ENCODE results near the gene GRM4. TPM values are rescaled to one million over a fixed set of nuclear protein-coding genes. Genes with fewer than 3 reads are reported as not detected.

Gene GRM4
- total RNA-seq, 1 donor from 2014 or later = not detected

DNA sequence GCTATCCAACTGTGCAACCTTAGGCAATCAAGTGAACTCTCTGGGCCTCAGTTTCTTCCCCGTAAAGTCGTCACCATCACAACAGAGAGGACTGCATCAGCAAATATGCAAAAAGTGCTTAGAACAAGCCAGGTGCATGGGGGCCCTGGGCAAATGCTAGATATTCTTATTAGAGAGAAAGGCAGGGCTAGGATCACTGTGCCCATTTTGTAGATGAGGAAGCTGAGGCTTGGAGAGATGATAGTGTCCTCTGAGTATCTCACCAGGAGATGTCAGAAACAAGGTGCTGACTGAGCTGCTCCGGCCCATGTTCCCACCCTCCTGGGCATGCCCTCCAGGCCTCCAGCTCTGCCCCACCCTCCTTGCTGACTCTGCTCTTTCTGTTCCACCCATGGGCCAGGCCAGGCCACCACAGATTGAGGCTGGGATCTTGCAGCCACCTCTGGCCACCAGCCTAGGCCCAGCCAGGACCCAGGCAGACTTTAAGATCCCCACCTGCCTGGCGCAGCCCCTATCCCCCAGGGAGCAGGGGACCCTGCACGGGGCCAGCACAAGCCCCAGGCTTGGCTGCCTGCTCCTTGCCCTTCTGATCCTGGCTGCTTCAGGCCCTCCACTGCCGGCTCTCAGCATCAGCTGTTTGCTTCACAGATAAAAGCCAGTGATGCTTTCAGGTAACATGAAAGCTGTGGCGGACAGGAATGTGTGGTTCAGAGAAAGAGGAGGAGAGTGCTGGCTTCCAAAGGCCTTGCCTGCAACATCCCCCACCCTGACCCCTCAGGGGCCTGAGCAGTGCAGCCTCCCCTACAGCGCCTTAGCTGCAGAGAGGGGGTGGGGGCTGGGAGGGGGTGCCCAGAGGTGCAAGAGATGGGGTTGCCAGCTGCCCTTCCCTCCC is 47.6 kb downstream of the GRM4 start:
- intact Hi-C loops (cut with micrococcal nuclease) = no loop called here
- TF ChIP-seq, protein P1, sequence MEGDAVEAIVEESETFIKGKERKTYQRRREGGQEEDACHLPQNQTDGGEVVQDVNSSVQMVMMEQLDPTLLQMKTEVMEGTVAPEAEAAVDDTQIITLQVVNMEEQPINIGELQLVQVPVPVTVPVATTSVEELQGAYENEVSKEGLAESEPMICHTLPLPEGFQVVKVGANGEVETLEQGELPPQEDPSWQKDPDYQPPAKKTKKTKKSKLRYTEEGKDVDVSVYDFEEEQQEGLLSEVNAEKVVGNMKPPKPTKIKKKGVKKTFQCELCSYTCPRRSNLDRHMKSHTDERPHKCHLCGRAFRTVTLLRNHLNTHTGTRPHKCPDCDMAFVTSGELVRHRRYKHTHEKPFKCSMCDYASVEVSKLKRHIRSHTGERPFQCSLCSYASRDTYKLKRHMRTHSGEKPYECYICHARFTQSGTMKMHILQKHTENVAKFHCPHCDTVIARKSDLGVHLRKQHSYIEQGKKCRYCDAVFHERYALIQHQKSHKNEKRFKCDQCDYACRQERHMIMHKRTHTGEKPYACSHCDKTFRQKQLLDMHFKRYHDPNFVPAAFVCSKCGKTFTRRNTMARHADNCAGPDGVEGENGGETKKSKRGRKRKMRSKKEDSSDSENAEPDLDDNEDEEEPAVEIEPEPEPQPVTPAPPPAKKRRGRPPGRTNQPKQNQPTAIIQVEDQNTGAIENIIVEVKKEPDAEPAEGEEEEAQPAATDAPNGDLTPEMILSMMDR (IDR thresholded peaks at IDR 0.05; ENCODE audit: borderline replicate concordance) = no peak
- DNase-seq = no peak
- Histone ChIP-seq H3K27ac (replicated peaks) (no peak overlapping the region), H3K4me1 (no peaks in the 10 kb centered on the region), H3K36me3 (no peaks in the 10 kb centered on the region), H3K9me3 (replicated peaks) (peaks cover 5% of the 10 kb centered on the region), H3K4me3 (no peak overlapping the region), H3K27me3 (ENCODE audit: low read depth) (peaks cover 87% of the 10 kb centered on the region)

DNA sequence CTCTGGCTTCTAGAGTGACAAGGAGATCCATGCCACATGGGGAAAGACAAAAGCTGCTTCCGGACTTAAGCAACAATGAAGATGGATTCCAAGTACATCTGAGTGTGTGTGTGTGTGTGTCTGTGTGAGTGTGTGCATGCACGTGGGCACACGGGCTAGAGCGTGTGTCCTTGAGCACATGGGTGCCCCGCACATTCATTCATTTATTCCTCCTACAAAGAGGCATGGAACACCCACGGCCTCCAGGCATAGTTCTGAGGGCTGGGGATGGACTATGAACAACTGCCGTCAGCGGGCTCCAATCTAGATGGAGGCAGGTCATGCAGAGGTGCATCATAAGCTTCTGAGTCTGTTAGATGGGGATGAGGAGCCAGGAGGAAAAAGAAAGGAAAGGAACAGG is 49.1 kb downstream of the GRM4 start:
- intact Hi-C loops (cut with micrococcal nuclease) = no loop called here
- no peaks in the 10 kb centered on the region for H3K4me1 ChIP-seq

DNA sequence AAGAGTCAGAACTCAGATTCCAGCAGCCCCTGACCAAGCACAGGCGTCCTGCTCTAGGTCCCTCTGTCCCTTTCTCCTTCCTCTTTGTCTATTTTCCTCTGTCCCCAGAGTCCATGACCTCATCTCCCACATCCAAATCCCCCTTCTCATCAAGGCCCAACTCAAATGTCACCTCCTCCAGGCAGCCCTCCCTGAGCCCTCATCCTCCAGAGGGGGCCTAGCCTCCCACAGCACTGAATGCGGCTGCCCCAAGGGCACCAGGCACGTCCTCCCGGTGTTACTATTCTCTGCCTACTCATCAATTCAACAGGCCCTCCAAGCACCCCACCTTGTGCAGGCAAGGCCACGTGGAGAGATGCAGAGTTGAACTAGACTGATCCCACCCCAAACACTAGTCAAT is 49.7 kb downstream of the GRM4 start:
- DNase-seq = no peak
- intact Hi-C loops (cut with micrococcal nuclease) = no loop called here
- no peak overlapping the region for H3K27ac ChIP-seq (replicated peaks)
- peaks cover 99% of the 10 kb centered on the region for H3K27me3 ChIP-seq (ENCODE audit: low read depth)
- H3K4me3 ChIP-seq = no peak overlapping the region
- H3K9me3 ChIP-seq (replicated peaks) = peaks cover 5% of the 10 kb centered on the region
- no peaks in the 10 kb centered on the region for H3K4me1 ChIP-seq
- TF ChIP-seq, protein P1 (IDR thresholded peaks at IDR 0.05; ENCODE audit: borderline replicate concordance) = no peak
- H3K36me3 ChIP-seq = no peaks in the 10 kb centered on the region

More for the DNA sequence above, 49.1 kb downstream of the GRM4 start:
- DNase-seq = no peak
- peaks cover 5% of the 10 kb centered on the region for H3K9me3 ChIP-seq (replicated peaks)
- peaks cover 98% of the 10 kb centered on the region for H3K27me3 ChIP-seq (ENCODE audit: low read depth)
- no peak overlapping the region for H3K4me3 ChIP-seq
- TF ChIP-seq, protein P1 (IDR thresholded peaks at IDR 0.05; ENCODE audit: borderline replicate concordance) = no peak
- no peak overlapping the region for H3K27ac ChIP-seq (replicated peaks)
- H3K36me3 ChIP-seq = no peaks in the 10 kb centered on the region

- TF ChIP-seq, protein P1 (IDR thresholded peaks at IDR 0.05; ENCODE audit: borderline replicate concordance) = no peak
- Histone ChIP-seq H3K9me3 (replicated peaks) (peaks cover 5% of the 10 kb centered on the region), H3K27me3 (ENCODE audit: low read depth) (peaks cover 97% of the 10 kb centered on the region), H3K4me3 (no peak overlapping the region), H3K36me3 (no peaks in the 10 kb centered on the region), H3K27ac (replicated peaks) (no peak overlapping the region), H3K4me1 (no peaks in the 10 kb centered on the region)
- intact Hi-C loops (cut with micrococcal nuclease) = no loop called here
- DNase-seq = no peak
Observed at GRCh38 chr6:34095741-34096140, 50.1 kb downstream of the GRM4 start.

DNA sequence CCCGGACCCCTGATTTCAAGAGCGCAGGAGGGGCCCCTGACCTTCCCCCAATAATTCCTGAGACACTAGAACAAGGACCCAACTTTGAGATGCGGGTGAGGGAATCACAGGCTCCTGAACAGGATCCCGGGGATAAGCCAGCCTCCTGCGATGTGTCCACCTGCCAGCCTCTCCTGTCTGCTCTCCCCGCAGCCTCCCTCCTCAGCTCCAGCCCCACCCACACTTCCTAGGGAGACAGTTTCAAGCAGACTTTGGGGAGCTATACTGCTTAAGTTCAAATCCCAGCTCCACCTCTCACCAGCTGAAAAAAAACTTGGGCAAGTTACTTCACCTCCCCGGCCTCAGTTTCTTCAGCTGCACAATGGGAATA is 50.8 kb downstream of the GRM4 start:
- H3K9me3 ChIP-seq (replicated peaks) = peaks cover 5% of the 10 kb centered on the region
- DNase-seq = no peak
- no peak overlapping the region for H3K27ac ChIP-seq (replicated peaks)
- TF ChIP-seq, protein P1 (IDR thresholded peaks at IDR 0.05; ENCODE audit: borderline replicate concordance) = no peak
- no peaks in the 10 kb centered on the region for H3K4me1 ChIP-seq
- H3K27me3 ChIP-seq (ENCODE audit: low read depth) = peaks cover 91% of the 10 kb centered on the region
- H3K36me3 ChIP-seq = no peaks in the 10 kb centered on the region
- H3K4me3 ChIP-seq = no peak overlapping the region
- intact Hi-C loops (cut with micrococcal nuclease) = no loop called here
